GM12878 (cell line): ENCODE results near the gene RAPGEF4. TPM values are rescaled to one million over a fixed set of nuclear protein-coding genes. Genes with fewer than 3 reads are reported as not detected.

Source experiments
- ATAC-seq: fragments of 200-7000 bp; cut with Tn5 transposase; 3 replicates; pipeline ENCODE4 v1.9.1; 2020; ENCODE audit warnings: mild to moderate bottlenecking, moderate library complexity
- BruUV-seq: library from RNA; stranded (reverse); fragments of 400-500 nt; replicated peaks from 2 replicates; lab custom pipeline; 2021; lab: Mats Ljungman, UMichigan
- CTCF ChIA-PET: fragments of 300-600 bp; sonication (Branson Sonifier 250); formaldehyde crosslinking; extraction: SDS; loops from one replicate; lab custom pipeline; 2021; ENCODE audit warnings: inconsistent platforms; lab: Yijun Ruan, JAX
- POLR2A ChIA-PET: fragments of 350-600 bp; formaldehyde crosslinking; extraction: SDS; loops from one replicate; lab custom pipeline; 2021; ENCODE audit warnings: inconsistent platforms; lab: Charles Lee
- RAD21 ChIA-PET: fragments of 300-600 bp; sonication (Branson Sonifier 250); formaldehyde crosslinking; loops from one replicate; lab custom pipeline; 2023; ENCODE audit warnings: antibody characterized with exemption; ENCODE audit not compliant: unreplicated experiment; lab: Charles Lee
- SMC1A ChIA-PET: fragments of 300-600 bp; sonication (Branson Sonifier 250); formaldehyde crosslinking; loops from one replicate; lab custom pipeline; 2023; ENCODE audit not compliant: unreplicated experiment, uncharacterized antibody; lab: Charles Lee
- DNase-seq: peaks from one replicate; pipeline ENCODE4 v3.0.0-alpha.2; 2011; ENCODE audit warnings: low read depth, low spot score
- FAIRE-seq: peaks from 3 replicates; lab custom pipeline; 2011; peaks lifted over from hg19 to GRCh38; lab: Jason Lieb, UNC
- H2AFZ ChIP-seq: 2 replicates; pipeline ENCODE4 v1.6.0; 2011; ENCODE audit warnings: low read depth, low read length, control low read depth; ENCODE audit not compliant: control insufficient read depth
- H3K27ac ChIP-seq: 2 replicates; pipeline ENCODE4 v1.5.1; 2011; ENCODE audit warnings: control low read depth; ENCODE audit not compliant: control insufficient read depth, insufficient read depth
- H3K27me3 ChIP-seq, 2 experiments: replicated peaks in 1 of 2; 2 replicates each; pipeline versions ENCODE4 v1.6.0 to v1.6.1; 2011; ENCODE audit warnings: low read length in 1 of 2; ENCODE audit not compliant: control insufficient read depth in 2 of 2, insufficient read depth in 2 of 2
- H3K36me3 ChIP-seq, 2 experiments: 2 replicates each; pipeline ENCODE4 v1.5.1; 2011; ENCODE audit warnings: low read length in 1 of 2; ENCODE audit not compliant: control insufficient read depth in 2 of 2, insufficient read depth in 2 of 2
- H3K4me1 ChIP-seq: 2 replicates; pipeline ENCODE4 v1.6.1; 2011; ENCODE audit warnings: mild to moderate bottlenecking, low read length, moderate library complexity, mixed read lengths; ENCODE audit not compliant: control insufficient read depth, insufficient read depth
- H3K4me2 ChIP-seq: 2 replicates; pipeline ENCODE4 v1.6.0; 2011; ENCODE audit warnings: control low read depth; ENCODE audit not compliant: control insufficient read depth, insufficient read depth
- H3K4me3 ChIP-seq: fragments of 200-600 bp; sonication (generic); 2 replicates; pipeline ENCODE4 v1.5.1; 2016
- H3K79me2 ChIP-seq: 2 replicates; pipeline ENCODE4 v1.6.0; 2011; ENCODE audit warnings: low read length; ENCODE audit not compliant: control insufficient read depth, insufficient read depth
- H3K9ac ChIP-seq: 2 replicates; pipeline ENCODE4 v1.8.0; 2011; ENCODE audit warnings: low read length, control low read depth, mixed read lengths; ENCODE audit not compliant: control insufficient read depth, insufficient read depth
- H3K9me3 ChIP-seq: replicated peaks from 3 replicates; pipeline ENCODE4 v1.5.1; 2011; ENCODE audit warnings: mild to moderate bottlenecking, low read length; ENCODE audit not compliant: control insufficient read depth, insufficient read depth
- H4K20me1 ChIP-seq: 2 replicates; pipeline ENCODE4 v1.6.0; 2011; ENCODE audit not compliant: control insufficient read depth, insufficient read depth
- EGR1 ChIP-seq, 2 experiments: IDR thresholded peaks; 1 replicate in 1 of 2; 2 replicates in 1 of 2; pipeline ENCODE4 v1.6.1; 2011 to 2012; ENCODE audit warnings: low read depth in 2 of 2, low read length in 2 of 2, borderline replicate concordance in 1 of 2, mild to moderate bottlenecking in 1 of 2, moderate library complexity in 1 of 2
- ELK1 ChIP-seq: IDR thresholded peaks from 2 replicates; pipeline ENCODE4 v1.6.1; 2012; ENCODE audit warnings: low read depth, low read length, improper control_type of control experiment
- GABPA ChIP-seq: IDR thresholded peaks from 2 replicates; pipeline ENCODE4 v1.6.1; 2014; ENCODE audit warnings: antibody characterized with exemption, low read depth, mild to moderate bottlenecking, inconsistent platforms
- POLR2AphosphoS2 ChIP-seq: IDR thresholded peaks from 2 replicates; pipeline ENCODE4 v1.6.1; 2011; ENCODE audit warnings: low read depth, mild to moderate bottlenecking, low read length, improper control_type of control experiment, moderate library complexity
- RFX5 ChIP-seq: IDR thresholded peaks from 2 replicates; pipeline ENCODE4 v1.6.1; 2011; ENCODE audit warnings: low read depth, low read length, improper control_type of control experiment
- SPI1 ChIP-seq: IDR thresholded peaks from 2 replicates; pipeline ENCODE4 v1.6.1; 2011; ENCODE audit warnings: low read depth, mild to moderate bottlenecking, low read length, moderate library complexity, borderline replicate concordance; ENCODE audit not compliant: insufficient read depth
- STAT1 ChIP-seq: fragments of 450-650 bp; conservative IDR thresholded peaks from 2 replicates; pipeline ENCODE4 v1.6.1; 2014; ENCODE audit warnings: antibody characterized with exemption, mild to moderate bottlenecking
- TBL1XR1 ChIP-seq: IDR thresholded peaks from 2 replicates; pipeline ENCODE4 v1.6.1; 2012; ENCODE audit warnings: low read depth, low read length, improper control_type of control experiment
- ZBED1 ChIP-seq: IDR thresholded peaks from 2 replicates; pipeline ENCODE4 v1.6.1; 2016; ENCODE audit warnings: borderline replicate concordance
- ZNF207 ChIP-seq: fragments of 450-650 bp; IDR thresholded peaks from 2 replicates; pipeline ENCODE4 v1.6.1; 2014; ENCODE audit warnings: antibody characterized with exemption, mild to moderate bottlenecking, borderline replicate concordance
- WGBS: methylation state at CpG from one replicate; pipeline ENCODE4 v1.1.6; 2016; ENCODE audit warnings: low lambda C conversion rate; ENCODE audit not compliant: insufficient replicate concordance, insufficient coverage; ENCODE audit errors: missing lambda C conversion rate; 5-methylcytosine and 5-hydroxymethylcytosine counted together
- in situ Hi-C: fragments of 300-500 bp; cut with MboI; formaldehyde crosslinking; loops from 9 replicates; pipeline ENCODE4 v1.14.3; 2018; ENCODE audit warnings: mixed read lengths
- intact Hi-C: fragments of 100-400 bp; cut with micrococcal nuclease; formaldehyde crosslinking; loops from one replicate; pipeline ENCODE4 v1.14.2; 2022; ENCODE audit not compliant: unreplicated experiment
- polyA plus RNA-seq, 11 experiments: library from polyadenylated mRNA; depleted of rRNA in 4 of 11; unstranded in 6 of 11; stranded (reverse) in 5 of 11; fragments of >200 nt; fragmentation: Nextera tagmentation in 4 of 11; fragmentation: Illumina TruSeq in 1 of 11; extraction: Ambion mirVana in 4 of 11; extraction: Trizol in 1 of 11; gene quantifications; 1 replicate in 1 of 11; 2 replicates in 10 of 11; pipeline versions ENCODE4 v1.2.1 to v1.2.3, GENCODE V29; 2011 to 2016; ENCODE audit warnings: inconsistent platforms in 2 of 11, missing spikeins in 2 of 11, low read depth in 1 of 11
- total RNA-seq, 4 experiments: library from RNA; depleted of rRNA in 3 of 4; stranded (reverse); fragments of >200 nt in 3 of 4; fragmentation: Illumina TruSeq in 1 of 4; extraction: Trizol in 1 of 4; gene quantifications; 2 replicates each; pipeline versions ENCODE4 v1.2.1 to v1.2.3, GENCODE V29; 2013 to 2021
- TF ChIP-seq, protein P1 (sequence below): fragments of 450-650 bp; IDR thresholded peaks from 2 replicates; pipeline ENCODE4 v1.6.1; 2016; ENCODE audit warnings: mild to moderate bottlenecking
- TF ChIP-seq, protein P2 (sequence below): fragments of 450-650 bp; formaldehyde crosslinking; IDR thresholded peaks from 2 replicates; pipeline ENCODE4 v1.4.0; 2022; ENCODE audit warnings: mild to moderate bottlenecking, moderate library complexity

Gene RAPGEF4
- total and polyA plus RNA-seq, 10 of the 15 experiments (the other 5 are each of a cell fraction or from before 2014, with no cell fraction given) = 0.18 TPM; not detected in 8

DNA sequence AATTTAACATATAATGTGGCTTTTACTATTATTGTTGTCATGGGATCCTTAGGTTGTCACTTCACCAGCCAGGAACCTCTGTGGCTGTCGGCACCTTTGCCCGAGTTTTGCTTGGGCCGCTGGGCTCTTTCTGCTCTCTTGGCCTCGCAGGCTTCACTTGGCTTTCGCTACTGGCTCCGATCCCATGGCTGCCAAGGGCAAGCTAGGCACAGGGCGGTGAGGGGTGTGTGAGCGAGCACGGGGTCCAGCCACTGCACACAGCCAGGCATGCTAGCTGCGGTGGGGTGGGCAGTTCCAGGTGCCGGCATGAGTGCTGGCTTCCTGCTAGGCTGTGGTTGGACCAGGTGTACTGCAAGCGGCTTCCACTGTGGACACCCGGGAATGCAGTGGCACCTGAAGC, 23.4 kb upstream of the RAPGEF4 start:
- FAIRE-seq = no peak
- ChIA-PET SMC1A (interaction anchor here (1.1 kb wide), 1 partner anchor 10 kb away, joined by 3 read pairs; no protein-coding TSS in a partner anchor), CTCF (interaction anchor here (0.6 to 1.9 kb wide), 5 partner anchors 8 to 995 kb away, joined by 3 to 8 read pairs (median 3); no protein-coding TSS in a partner anchor), RAD21 (interaction anchor here (1.2 kb wide), 1 partner anchor 10 kb away, joined by 4 read pairs; no protein-coding TSS in a partner anchor), POLR2A (no interaction called here)
- H3K27me3 ChIP-seq = no peaks in the 10 kb centered on the region; a peak in 1 of 4 replicates
- H3K27ac ChIP-seq = no peak overlapping the region
- no peaks in the 10 kb centered on the region for H3K4me1 ChIP-seq
- no peaks in the 10 kb centered on the region for H3K36me3 ChIP-seq
- in situ Hi-C loops = no loop called here
- no peak for ATAC-seq
- no peak overlapping the region for H3K4me2 ChIP-seq
- DNase-seq = no peak
- no TSS peak for BruUV-seq
- intact Hi-C loops = loop anchor here (10.0 kb wide), 2 partner anchors 223 to 227 kb away; no protein-coding TSS in a partner anchor
- H2AFZ ChIP-seq = no peak overlapping the region
- no peak overlapping the region for H3K4me3 ChIP-seq
- no peak overlapping the region for H3K9ac ChIP-seq
- H3K79me2 ChIP-seq = no peaks in the 10 kb centered on the region
- no peak for TF ChIP-seq ZBED1
- TF ChIP-seq ZNF207 = no peak
- no peak for TF ChIP-seq ELK1
- no peak for TF ChIP-seq TBL1XR1
- TF ChIP-seq, protein P1, sequence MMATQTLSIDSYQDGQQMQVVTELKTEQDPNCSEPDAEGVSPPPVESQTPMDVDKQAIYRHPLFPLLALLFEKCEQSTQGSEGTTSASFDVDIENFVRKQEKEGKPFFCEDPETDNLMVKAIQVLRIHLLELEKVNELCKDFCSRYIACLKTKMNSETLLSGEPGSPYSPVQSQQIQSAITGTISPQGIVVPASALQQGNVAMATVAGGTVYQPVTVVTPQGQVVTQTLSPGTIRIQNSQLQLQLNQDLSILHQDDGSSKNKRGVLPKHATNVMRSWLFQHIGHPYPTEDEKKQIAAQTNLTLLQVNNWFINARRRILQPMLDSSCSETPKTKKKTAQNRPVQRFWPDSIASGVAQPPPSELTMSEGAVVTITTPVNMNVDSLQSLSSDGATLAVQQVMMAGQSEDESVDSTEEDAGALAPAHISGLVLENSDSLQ = no peak
- no peak for TF ChIP-seq RFX5
- TF ChIP-seq STAT1 = no peak
- no peak for TF ChIP-seq SPI1
- no peak for TF ChIP-seq EGR1 (IDR thresholded peaks at IDR 0.05; ENCODE audit: borderline replicate concordance in 1 of 2, low read depth in 2 of 2, low read length in 2 of 2)
- no peak for TF ChIP-seq POLR2AphosphoS2
- TF ChIP-seq, protein P2, sequence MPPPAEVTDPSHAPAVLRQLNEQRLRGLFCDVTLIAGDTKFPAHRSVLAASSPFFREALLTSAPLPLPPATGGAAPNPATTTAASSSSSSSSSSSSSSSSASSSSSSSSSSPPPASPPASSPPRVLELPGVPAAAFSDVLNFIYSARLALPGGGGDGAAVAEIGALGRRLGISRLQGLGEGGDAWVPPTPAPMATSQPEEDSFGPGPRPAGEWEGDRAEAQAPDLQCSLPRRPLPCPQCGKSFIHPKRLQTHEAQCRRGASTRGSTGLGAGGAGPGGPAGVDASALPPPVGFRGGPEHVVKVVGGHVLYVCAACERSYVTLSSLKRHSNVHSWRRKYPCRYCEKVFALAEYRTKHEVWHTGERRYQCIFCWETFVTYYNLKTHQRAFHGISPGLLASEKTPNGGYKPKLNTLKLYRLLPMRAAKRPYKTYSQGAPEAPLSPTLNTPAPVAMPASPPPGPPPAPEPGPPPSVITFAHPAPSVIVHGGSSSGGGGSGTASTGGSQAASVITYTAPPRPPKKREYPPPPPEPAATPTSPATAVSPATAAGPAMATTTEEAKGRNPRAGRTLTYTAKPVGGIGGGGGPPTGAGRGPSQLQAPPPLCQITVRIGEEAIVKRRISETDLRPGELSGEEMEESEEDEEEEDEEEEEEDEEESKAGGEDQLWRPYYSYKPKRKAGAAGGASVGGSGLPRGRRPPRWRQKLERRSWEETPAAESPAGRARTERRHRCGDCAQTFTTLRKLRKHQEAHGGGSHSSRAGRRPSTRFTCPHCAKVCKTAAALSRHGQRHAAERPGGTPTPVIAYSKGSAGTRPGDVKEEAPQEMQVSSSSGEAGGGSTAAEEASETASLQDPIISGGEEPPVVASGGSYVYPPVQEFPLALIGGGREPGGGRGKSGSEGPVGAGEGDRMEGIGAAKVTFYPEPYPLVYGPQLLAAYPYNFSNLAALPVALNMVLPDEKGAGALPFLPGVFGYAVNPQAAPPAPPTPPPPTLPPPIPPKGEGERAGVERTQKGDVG (CRISPR knock-in tag) = no peak
- TF ChIP-seq GABPA = no peak
- no peaks in the 10 kb centered on the region for H3K9me3 ChIP-seq
- WGBS = 59% methylated on average over 13 of the region's 13 CpGs
- H4K20me1 ChIP-seq = no peaks in the 10 kb centered on the region
